T47D (cell line): ENCODE data around the gene N4BP2L2.

Source experiments
- DNase-seq, 2 experiments: peaks; one replicate each; pipeline versions ENCODE4 v3.0.0 to v3.0.0-alpha.2; 2011 to 2012; ENCODE audit warnings: low read depth in 1 of 2, low spot score in 1 of 2
- JUND ChIP-seq: IDR thresholded peaks from 2 replicates; pipeline ENCODE4 v1.6.1; 2012; ENCODE audit warnings: low read depth
- in situ Hi-C: cut with HindIII; loops from 2 replicates; pipeline ENCODE4 v1.10.0; 2016; ENCODE audit warnings: low sequenced_read_pairs, low pct_unique_long_range_greater_than_20kb

Gene N4BP2L2

GRCh38 chr13:32474999-32475792 is 63.4 kb downstream of the N4BP2L2 start:
- no peak for TF ChIP-seq JUND
- in situ Hi-C loops = no loop called here
- DNase-seq = peak in 1 of 2 experiments; percentile 35

GRCh38 chr13:32473650-32474049 is 64.9 kb downstream of the N4BP2L2 start:
- TF ChIP-seq JUND = no peak
- no peak for DNase-seq
- in situ Hi-C loops = no loop called here

DNA sequence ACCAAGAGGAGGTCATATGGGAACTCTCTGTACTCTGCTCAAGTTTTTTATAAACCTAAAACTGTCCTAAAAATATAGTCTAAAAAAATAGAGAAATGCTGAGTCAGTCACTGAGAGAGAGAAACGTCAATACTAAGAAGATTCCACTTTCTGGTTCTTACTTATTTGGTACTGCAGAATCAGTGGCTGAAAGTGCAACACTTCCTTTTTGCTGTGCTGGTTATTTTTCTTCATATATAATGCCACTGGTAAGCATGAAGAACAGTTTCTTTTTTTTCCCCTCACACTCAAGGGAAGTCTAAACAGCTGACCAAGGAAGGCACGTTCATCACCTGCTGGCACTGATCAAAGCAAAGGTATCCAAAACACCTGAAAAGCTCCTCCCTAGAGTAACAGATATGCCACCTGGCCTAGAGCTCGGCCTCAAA is 66.4 kb downstream of the N4BP2L2 start:
- no peak for TF ChIP-seq JUND
- in situ Hi-C loops = no loop called here
- DNase-seq = no peak

GRCh38 chr13:32471187-32471922 is 67.2 kb downstream of the N4BP2L2 start:
- no peak for DNase-seq
- no peak for TF ChIP-seq JUND
- in situ Hi-C loops = no loop called here

DNA sequence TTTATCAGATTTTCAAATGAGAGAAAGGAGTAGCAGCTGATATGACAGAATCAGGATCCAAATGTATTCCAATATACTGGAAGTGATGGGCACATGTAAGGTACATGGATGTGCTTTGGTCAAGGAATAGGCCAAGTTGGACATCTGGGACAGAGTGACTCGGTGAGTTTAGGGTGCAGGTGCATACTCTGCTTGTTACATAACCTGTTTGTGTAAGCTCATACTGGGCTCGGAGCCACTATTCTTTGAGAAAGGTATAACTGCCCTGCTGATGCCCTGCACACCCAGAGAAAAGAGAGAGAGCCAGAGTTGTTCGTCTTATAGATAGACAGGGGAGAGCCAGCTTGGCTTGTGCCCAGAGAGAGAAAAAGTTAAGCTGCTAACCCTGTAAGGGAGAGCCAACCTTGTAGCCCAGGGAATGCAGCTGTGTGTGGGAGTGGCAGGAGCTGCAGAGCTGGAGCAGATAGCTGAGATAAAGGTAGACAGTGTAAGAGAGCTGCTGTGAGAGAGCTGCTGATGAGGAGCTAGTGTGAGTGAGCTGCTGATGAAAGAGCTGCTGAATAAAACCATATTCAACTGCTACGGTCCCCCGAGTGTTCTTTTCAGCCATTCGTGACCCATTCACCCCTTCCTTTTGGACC is 70.0 kb downstream of the N4BP2L2 start:
- TF ChIP-seq JUND = no peak
- in situ Hi-C loops = no loop called here
- DNase-seq = peak in 1 of 2 experiments; percentile 9

- no peak for TF ChIP-seq JUND
- in situ Hi-C loops = no loop called here
- no peak for DNase-seq
Observed at GRCh38 chr13:32456591-32456990, 82.0 kb downstream of the N4BP2L2 start.

- no peak for TF ChIP-seq JUND
- DNase-seq = no peak
- in situ Hi-C loops = no loop called here
Observed at GRCh38 chr13:32455594-32455903, 83.0 kb downstream of the N4BP2L2 start.

DNA sequence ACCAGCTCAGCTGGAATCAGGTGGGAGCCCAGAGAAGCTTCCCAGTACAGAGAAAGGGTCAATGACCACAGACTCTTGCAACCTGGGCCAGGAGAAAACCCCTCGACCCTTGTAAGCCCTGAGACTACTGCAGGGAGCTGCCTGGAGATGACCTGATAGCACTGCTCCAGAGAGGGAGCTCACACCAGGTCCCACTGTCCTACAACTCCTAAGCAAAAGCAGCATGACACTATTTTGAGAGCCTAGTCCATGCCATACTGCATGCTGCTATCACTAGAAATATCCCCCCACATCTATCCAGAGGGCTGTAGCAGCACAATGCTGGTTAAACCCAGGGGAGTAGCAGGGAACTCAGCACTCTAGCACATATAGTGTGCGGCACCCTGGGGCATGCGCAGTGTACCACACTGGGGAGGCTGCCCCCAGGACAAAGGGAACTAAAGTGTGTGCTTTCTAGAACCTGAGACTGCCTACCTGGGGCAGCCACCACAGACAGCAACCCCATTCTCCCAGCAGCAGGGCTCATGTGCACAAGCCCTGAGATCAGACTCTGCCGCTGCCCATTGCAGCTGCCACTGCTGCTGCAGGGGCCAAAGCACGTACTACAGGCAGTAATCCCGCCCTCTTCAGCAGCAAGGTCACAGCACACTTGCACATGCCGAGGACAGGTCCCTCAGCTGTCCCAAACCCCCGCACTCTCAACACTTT is 83.6 kb downstream of the N4BP2L2 start:
- in situ Hi-C loops = no loop called here
- no peak for DNase-seq
- TF ChIP-seq JUND = no peak

DNA sequence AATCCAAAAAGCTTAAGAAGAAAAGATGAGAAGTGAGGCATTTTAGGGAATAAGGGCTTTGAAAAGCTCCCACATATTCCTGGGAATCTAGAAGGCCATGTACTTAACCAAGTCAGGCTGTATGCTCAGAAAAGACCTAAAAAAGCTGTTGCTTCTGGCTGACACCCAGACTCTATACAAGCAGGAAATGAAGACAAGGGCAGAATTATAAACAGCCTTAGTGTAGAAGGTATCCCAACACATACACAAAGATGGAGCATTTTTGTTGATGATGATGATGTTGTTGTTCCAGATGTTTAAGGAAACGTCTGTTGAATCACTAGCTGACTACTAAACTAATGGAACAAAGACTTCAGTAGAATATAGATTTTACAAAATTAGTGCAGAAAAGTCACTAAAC is 84.6 kb downstream of the N4BP2L2 start:
- DNase-seq = no peak
- no peak for TF ChIP-seq JUND
- in situ Hi-C loops = no loop called here

GRCh38 chr13:32448972-32449371 is 89.6 kb downstream of the N4BP2L2 start:
- no peak for TF ChIP-seq JUND
- in situ Hi-C loops = no loop called here
- DNase-seq = no peak

- TF ChIP-seq JUND = no peak
- in situ Hi-C loops = no loop called here
Observed at GRCh38 chr13:32447894-32448623, 90.5 kb downstream of the N4BP2L2 start.

More at GRCh38 chr13:32447894-32448623, 90.5 kb downstream of the N4BP2L2 start:
- no peak for DNase-seq
